HL-60 (cell line): ENCODE data around the gene MED13L.

Experiments
- CTCF ChIP-seq: IDR thresholded peaks from one replicate; pipeline ENCODE4 v1.5.1; 2011; ENCODE audit warnings: low read length, control low read depth, inconsistent platforms; ENCODE audit not compliant: insufficient read depth
- GABPA ChIP-seq: IDR thresholded peaks from 2 replicates; pipeline ENCODE4 v1.6.1; 2012; ENCODE audit warnings: low read depth
- POLR2AphosphoS5 ChIP-seq: IDR thresholded peaks from 2 replicates; pipeline ENCODE4 v1.6.1; 2012; ENCODE audit warnings: low read depth
- REST ChIP-seq: IDR thresholded peaks from 2 replicates; pipeline ENCODE4 v1.6.1; 2012; ENCODE audit warnings: low read depth; ENCODE audit not compliant: insufficient replicate concordance

- no peak for TF ChIP-seq POLR2AphosphoS5
- TF ChIP-seq CTCF = no peak
- TF ChIP-seq REST = no peak
- no peak for TF ChIP-seq GABPA
Measured at GRCh38 chr12:116159175-116159574, 118.3 kb downstream of the MED13L start.
